GM10847 (cell line): ENCODE results near the gene DDR1.

Source experiments
- POLR2A ChIP-seq: IDR thresholded peaks from 2 replicates; pipeline ENCODE4 v1.6.1; 2011; ENCODE audit not compliant: insufficient read length; ENCODE audit errors: extremely low read depth

The DDR1 gene

DNA sequence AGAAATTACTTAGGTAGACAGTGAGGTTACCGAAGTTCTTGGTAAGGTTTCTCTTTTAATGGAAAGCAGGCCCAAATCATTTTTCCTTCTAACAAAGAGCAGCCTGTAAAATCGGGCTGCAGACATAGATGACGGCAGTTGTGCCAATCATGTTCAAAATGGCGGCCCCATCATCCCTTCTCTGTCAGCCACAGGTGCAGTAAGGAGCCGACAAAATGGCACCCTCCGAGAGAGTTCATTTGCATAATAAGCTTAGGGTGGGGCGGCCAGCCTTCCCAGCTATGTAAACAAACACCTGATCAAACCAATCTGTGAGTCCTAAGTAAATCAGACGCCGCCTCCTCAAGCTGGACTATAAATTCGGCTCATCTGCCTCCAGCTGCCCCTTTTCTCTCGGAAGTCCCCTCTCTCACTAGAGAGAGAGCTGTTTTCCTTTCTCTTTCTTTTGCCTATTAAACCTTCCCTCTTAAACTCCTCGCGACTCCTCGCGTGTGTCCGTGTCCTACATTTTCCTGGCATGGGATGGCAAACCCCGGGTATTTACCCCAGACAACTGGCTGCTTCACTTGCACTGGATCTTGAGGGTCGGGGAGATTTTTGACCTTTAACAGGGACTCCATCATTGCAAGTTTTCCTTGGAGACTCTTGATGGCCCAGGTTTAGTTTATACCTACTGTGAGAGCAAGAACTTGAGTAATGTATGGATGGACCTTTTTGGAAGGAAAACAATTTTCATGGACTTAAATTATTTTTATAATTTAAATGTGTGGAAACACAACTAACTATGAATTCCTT lies 8.9 kb upstream of the DDR1 start:
- TF ChIP-seq POLR2A = no peak

DNA sequence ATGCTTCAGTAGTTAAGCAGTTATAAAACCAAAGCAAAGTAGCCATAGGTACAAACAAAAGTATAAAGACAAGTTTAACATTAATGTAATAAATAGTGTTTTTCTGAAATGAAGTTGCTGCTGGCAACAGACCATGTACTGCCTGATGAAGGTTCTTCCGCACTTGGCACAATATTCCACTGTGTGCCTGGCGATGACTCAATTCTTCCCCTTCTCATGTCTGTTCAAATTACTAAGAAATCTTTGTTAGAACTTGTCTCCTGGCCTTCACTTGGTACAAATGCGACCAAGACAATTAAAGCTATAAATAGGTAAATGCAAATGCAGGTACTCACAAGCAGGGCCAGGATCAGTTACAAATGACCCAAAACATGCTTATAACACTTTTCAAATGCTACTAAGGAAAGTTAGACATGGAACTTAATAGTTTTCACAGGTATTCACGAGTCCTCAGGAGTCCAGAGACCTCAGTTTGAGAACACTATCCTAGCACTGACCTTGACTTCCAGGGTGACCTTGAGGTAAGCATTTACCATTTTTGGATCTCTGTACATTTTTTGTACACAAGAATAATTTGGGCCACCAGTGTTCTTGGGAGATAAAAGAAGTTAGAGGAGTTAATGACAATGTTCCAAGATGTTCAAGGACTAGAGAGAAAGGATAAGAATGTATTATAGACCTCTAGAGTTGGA lies 8.1 kb upstream of the DDR1 start:
- no peak for TF ChIP-seq POLR2A

DNA sequence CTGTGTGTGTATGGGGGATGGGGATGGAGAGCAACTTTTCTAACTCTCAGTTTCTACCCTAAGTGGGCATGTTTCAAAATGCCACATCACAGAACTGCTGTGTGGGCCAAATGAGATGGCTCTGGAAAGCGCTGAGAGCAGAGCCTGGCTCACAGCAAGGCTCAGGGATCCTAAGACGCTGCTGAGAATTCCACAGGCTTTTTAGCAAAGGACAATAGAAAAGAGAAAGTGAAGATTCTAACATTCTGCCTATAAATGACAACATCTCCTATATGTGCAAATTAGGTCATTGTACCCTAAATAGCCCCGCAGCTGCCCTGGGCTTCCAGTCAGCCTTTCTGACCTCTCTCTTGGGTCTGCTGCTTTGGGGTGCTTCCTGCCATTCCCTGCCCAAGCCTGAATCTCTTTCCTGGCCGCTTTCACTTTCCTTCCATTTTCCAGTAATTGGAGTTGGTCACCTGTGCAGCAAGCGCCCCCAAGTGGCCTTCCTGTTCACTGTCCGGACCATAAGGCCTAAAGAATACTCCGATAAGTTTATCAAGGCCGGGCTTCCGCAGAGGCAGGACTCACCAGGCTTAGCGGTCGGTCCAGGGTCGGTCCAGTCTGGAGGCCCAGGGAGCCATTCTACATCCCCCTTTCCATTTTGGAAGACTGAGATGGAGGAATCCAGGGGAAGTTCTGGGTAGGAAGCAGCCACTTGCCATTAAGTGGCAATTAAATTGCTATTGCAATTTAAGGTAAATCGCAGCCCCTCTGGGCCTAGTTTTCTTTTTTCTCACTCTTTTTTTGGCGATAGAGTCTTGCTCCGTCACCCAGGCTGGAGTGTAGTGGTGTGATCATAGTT lies 6.7 kb upstream of the DDR1 start:
- TF ChIP-seq POLR2A = no peak

DNA sequence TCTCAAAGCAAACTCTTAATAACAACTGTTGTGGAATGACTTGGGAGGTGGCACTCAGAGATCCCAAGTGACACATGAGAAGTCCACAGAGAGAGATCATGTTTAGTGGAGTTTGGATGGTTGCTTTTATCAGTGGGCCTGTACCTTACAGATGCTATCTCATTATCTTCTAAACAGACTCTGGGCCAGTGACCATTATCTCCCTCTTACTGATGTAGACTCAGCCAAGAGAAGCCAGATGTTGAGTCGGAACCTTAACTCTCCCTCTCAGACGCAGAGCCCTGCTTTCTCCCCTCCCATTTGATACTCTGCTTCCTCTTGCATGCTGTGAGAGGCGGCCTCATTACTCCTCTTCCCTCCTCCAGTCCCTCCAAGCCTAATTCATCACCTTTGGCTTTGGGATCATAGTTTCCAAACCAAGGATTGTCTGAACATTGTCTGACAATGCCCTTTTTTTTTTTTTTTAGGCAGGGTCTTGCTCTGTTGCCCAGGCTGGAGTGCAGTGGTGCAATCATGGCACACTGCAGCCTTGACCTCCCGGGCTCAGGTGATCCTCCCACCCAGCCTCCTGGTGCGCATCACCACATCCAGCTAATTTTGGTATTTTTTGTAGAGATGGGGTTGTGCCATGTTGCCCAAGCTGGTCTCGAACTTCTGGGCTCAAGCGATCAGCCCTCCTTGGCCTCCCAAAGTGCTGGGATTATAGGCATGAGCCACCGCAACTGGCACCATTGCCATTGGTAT lies 4.5 kb upstream of the DDR1 start:
- TF ChIP-seq POLR2A = no peak

DNA sequence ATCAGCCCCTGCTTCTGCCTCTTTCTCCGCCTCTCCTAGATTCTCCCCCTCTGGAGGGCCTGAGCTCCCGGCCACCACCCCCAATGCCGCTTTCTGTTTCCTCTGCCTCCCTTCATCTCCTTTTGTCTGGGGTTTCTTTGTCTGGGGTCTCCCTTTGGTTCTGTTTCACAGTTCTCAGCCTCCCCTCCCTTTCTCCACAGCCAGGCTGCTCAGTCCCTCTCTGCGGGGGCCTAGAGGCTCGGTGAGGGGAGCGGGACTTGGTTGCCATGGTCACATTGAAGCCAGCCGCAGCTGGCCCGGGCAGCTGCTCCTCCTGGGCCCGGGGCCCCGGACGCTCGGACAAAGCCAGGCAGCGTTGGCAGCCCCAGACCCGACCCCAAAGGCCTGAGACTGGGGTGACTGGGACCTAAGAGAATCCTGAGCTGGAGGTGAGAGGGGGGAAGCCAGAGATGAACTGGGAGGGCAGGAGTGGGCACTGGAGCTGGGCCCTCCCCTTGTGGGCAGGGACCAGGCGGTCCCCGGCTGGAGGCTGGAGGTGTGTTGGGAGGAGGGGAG lies 3.5 kb upstream of the DDR1 start:
- no peak for TF ChIP-seq POLR2A

DNA sequence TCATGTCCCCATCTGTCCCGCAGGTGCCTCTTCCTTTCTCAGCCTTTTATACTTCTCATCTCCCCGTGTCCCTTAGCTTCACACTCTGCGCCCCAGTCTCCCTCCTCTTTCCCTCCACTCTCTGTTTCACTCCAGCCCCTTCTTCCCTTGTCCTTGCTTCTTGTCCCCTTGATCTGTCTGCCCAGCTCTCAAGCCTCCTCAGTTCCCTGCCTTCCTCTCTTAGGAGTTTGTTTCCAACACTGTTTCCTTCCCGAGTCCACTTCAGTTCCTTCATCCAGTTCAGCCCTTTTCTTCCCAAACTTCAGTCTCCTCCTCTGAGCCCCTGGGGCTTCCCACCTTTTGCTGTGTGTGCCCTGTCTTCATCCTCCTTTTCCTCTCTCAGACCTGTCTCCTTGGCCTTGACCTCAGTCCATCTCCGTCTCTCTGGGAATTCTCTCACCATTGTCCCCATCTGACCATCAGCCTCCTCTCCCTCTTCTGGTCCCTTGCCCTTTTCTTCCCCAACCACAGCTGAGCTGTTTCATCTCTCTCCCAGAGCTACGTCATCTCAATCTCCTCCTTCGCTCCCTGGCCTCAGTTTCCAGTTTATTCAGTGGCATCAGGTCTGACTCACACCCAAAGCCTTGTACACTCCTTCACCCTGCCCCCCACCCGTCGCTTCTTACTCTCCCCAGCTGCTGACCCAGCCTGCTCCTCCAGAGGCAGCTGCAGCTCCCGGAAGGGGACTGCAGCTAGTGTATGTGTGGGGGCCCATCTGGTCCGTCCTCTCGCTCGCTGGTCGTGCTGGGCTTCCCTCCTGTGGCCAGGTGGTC lies 2.7 kb upstream of the DDR1 start:
- no peak for TF ChIP-seq POLR2A

DNA sequence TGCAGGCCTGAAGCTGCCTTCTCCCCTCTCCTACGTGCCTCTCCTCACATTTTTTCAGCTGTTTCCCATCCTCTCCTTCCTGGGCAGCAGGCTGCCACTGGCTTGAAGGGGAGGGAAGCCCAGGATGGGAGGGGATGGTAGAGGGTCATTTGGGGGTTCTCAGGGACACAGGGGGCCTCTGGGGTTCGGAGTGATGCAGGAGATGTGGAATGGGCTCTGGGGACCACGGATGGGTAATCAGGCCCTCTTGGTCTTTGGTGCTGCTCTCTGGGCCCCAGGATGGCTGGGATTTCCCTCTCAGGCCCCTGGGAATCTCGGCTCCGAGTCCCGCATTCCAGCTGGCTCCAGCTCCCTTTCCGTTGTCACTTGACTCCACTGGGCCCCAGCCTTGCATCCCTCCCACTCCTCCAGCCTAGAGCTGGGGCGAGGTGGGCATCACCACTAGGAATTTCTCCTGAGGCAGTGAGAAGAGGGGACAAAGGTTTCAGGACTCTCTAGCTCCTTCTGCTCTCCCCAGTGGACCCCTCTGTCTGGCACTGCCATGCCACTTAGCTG lies 2.0 kb upstream of the DDR1 start:
- no peak for TF ChIP-seq POLR2A

DNA sequence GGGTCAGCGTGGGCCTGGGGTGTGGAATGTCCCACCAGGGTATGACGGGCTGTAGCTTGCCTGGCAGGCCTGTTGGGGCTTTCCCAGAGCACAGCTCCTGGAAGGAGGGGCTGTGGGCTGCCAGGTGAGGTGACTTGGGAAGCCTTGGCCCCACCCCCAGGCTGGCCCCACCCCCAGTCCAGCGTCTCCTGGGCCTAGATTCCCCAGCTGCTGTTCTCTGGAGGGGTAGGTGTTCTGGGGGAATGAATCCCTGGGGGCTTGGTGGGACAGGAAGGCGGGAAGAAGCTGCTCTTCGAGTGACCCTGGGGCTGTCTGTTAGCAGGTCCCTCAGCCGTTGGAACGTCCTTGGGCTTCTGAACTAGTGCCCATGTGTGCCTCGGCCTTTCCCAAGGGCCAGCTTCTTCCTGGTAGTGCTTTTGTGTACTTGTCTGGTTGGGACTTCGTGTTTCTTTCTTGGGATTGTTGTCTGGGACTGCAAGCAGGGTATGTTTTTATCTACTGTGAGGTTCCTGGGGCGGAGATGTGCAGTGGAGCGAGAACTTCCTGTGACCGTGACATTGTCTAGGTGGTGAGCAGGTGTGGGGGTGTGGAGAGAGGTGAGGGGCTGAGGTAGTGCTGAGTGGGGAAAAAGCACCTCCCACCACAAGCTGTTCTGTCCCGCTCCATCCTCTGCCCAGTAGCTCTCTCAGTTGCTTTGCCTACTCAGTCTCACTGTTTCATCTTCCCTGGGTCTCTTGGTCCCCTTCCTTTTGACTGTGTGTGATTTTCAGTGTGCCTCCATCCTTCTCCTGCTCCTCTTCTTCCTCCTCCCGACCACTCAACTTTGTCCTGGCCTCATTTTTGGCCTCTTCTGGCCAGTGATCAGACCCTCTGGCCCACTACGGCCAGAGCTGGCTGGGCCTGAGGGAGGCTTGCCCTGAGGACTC lies 1.3 kb upstream of the DDR1 start:
- TF ChIP-seq POLR2A = no peak

DNA sequence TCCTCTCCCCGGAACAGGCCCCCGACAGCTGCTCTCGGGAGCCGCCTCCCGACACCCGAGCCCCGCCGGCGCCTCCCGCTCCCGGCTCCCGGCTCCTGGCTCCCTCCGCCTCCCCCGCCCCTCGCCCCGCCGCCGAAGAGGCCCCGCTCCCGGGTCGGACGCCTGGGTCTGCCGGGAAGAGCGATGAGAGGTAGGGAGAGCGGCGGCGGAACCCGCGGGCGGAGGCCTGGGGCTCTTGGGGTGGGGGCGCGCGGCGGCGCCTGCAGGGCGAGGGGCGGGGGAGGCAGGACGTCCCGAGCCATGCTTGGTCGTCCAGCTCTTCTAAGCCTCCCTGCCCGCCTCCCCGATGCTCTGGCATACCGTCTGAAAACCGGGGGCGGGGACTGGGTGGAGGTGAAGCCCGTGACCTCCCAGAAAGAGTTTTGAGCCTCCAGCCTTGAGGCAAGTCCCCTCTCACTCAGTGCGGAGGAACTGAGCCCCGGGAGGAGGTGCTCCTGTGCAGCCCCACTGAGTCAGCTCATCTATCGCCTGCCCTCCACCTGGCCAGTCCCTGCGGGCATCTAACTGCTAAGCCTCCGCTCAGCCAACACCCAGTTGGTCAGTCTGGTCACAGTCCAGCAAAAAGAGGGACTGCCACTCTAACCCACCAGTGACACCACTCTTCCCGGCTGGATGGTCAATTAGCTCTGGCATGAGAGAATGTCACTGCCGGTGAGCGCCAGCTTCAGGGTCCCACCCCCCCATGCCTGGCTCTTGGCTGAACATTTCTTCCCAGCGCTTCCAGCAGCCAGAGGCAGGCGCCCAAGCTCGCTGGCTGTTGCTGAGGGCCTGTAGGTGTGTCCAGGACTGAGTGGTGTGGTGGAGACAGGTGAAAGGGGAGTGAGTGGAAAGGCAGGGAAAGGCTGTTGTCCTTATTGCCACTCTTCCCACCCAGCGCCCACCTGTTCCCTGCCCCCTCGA lies 482 bp downstream of the DDR1 start:
- no peak for TF ChIP-seq POLR2A

DNA sequence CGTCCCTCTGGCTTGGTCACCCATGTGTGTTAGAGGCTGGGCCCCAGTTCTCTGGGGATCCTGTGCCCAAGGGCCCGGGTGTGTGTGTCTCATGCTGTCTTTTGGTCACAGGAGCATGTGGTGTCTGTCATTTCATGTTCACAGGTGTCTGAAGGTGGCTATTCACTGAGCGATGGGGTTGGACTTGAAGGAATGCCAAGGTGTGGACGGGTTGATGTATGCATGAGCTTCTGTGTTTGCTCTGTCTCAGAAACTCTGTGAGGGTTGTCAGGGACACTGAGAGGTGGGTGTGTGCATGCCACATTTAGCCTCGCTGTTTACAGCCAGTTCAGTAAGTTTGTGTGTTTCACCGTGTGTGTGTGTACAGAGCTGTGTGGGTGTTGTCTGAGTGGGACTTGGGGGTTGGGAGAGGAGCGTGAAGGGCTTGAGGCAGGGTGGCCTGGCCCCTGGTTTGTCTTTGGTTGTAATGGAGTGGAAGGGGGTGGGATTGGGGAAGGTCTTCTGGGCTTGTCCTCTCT lies 1.2 kb downstream of the DDR1 start:
- no peak for TF ChIP-seq POLR2A

DNA sequence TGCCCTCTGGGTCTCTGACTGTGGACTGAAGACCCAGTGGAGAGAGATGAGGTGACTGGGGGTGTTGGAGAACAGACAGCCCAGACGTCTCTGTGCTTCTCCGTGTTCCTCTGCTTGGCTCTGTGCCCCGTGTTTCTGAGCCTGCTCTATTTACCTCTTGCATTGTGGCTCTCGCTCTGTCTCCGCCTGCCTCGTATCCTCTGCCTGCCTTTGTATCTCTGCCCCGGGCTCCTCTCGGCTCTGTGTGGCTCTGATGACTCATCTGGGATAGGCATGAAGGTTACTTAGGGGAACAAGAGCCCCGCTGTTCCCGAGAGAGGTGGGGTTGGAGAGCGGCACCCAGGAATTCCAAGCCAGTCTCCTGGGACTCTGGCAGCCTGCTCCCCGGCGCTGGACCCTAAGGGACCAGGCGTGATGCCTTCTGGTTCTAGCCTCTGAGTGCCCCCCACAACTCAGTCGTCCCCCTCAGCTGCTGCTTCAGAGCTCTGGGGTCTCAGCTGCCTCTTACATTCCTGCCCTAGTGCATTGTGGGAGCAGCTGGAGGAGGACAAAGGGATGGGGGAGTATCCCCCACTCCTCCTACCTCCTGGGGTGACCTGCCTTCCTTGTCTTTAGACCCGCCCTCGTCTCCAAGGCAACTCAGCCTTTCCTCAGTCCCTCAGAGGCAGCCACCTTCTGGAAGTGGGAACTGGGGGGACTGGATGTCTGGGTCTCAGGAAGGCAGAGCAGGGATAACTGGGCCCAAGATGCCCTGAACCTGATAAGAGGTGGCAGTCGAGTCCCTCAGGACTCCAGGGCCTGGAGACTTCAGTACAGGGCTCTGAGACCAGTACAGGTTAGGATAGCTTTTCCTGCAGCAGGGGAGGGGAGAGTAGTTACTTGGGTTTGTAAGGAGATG lies 1.9 kb downstream of the DDR1 start:
- TF ChIP-seq POLR2A = no peak

DNA sequence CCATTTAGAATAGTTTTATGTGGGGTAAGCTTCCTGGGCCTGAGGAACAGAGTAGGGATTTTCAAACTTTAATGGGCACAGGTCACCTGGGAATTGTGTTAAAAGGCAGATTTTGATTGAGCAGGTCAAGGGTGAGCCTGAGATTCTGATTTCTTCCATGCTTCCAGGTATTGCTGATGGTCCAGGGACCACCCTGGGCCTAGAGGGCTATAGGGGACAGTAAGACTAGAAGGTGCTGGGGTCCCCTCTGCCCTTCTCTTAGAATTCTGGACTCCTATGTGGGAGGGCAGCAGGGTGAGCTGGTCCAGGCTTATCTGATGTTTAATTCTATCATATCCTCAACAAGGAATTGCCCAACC lies 2.6 kb downstream of the DDR1 start:
- TF ChIP-seq POLR2A = no peak
